ENCODE measurements around the gene PAGE3.

GRCh38 chrX:55264816-55265215 lies at the start of gene PAGE3:
- no peak for TF ChIP-seq SP1 (IDR thresholded peaks at IDR 0.05)
- no peak for TF ChIP-seq ARNT (IDR thresholded peaks at IDR 0.05)
- no peak for TF ChIP-seq HDGF (IDR thresholded peaks at IDR 0.05; ENCODE audit: borderline replicate concordance)
- TF ChIP-seq ELF4 (IDR thresholded peaks at IDR 0.05) = no peak
- TF ChIP-seq L3MBTL2 (conservative IDR thresholded peaks at IDR 0.05) = no peak
- no peak for TF ChIP-seq NFRKB (IDR thresholded peaks at IDR 0.05)
- no peak for TF ChIP-seq BHLHE40 (IDR thresholded peaks at IDR 0.05; ENCODE audit: borderline replicate concordance)
- no peak for TF ChIP-seq FOXK2 (IDR thresholded peaks at IDR 0.05)
- no peak for TF ChIP-seq LEF1 (IDR thresholded peaks at IDR 0.05; ENCODE audit: borderline replicate concordance)

Measured in HEK293T (cell line).